ENCODE results near the gene ARID1A.

Gene ARID1A

DNA sequence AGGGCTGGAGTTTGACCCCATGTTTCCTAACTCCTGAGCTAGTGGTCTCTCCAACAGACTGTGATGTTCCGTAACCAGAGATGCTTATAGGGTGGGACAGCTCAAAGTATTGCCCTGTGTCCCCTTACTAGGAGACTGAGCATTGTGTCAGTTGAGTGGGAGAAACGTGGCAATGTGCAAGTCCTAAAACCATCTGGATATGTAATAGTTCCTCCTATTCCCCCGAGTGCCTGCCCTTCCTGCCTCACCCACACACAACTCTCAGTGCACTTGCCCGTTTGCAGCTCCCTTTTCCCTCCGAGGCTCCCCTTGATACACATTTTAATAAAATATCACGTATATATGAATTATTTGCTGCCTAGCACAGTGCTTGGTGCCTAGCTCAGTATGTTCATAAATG is 95.3 kb downstream of the ARID1A start:
- no peak overlapping the region for H2BK12ac ChIP-seq (ENCODE audit: low read length)
- no peak overlapping the region for H3K4me3 ChIP-seq (ENCODE audit: low read depth, low read length)
- no peak overlapping the region for H3K23ac ChIP-seq (ENCODE audit: low read length)
- no peak overlapping the region for H4K91ac ChIP-seq (ENCODE audit: low read depth, low read length)
- no peak for DNase-seq
- no peak overlapping the region for H3K4ac ChIP-seq (ENCODE audit: low read depth, low read length)
- H3K27me3 ChIP-seq (ENCODE audit: insufficient read depth, low read length): no peaks in the 10 kb centered on the region
- WGBS (ENCODE audit: extremely low coverage, insufficient coverage, insufficient read length): no CpG with 5 or more reads among the region's 6 CpGs
- no peaks in the 10 kb centered on the region for H3K9me3 ChIP-seq (ENCODE audit: insufficient read depth, low read depth, low read length)
- H4K12ac ChIP-seq (ENCODE audit: low read depth, low read length): no peak overlapping the region
- no peak overlapping the region for H2AFZ ChIP-seq (ENCODE audit: insufficient read depth, low read length, poor library complexity)
- H3K79me1 ChIP-seq (ENCODE audit: low read length): peaks cover 20% of the 10 kb centered on the region
- H3K79me2 ChIP-seq (ENCODE audit: control insufficient read depth, insufficient read depth, low read length, poor library complexity): peaks cover 9% of the 10 kb centered on the region
- H3K36me3 ChIP-seq (ENCODE audit: control insufficient read depth in 1 of 2, insufficient read depth in 2 of 2, low read length in 2 of 2): peaks cover 9 to 12% of the 10 kb centered on the region in 2 experiments
- no peak overlapping the region for H3K4me2 ChIP-seq (ENCODE audit: low read length)
- no peak overlapping the region for H3K18ac ChIP-seq (ENCODE audit: low read length)
- H3K9ac ChIP-seq (ENCODE audit: low read length): no peak overlapping the region
- no peak overlapping the region for H2BK5ac ChIP-seq (ENCODE audit: low read depth, low read length, poor library complexity)
- peaks cover 14 to 19% of the 10 kb centered on the region in 2 experiments for H3K4me1 ChIP-seq (ENCODE audit: control insufficient read depth in 1 of 2, insufficient read depth in 2 of 2, low read length in 2 of 2)
- H3K27ac ChIP-seq (ENCODE audit: low read depth, low read length): no peak overlapping the region
- H2AK5ac ChIP-seq (ENCODE audit: low read length): no peak overlapping the region
- H3K14ac ChIP-seq (ENCODE audit: low read length): no peak overlapping the region
- H2BK120ac ChIP-seq (ENCODE audit: insufficient read depth, low read length, poor library complexity): no peak overlapping the region
- H4K8ac ChIP-seq (ENCODE audit: low read depth, low read length): no peak overlapping the region

- no peak overlapping the region for H3K4me2 ChIP-seq (ENCODE audit: low read length)
- no peak overlapping the region for H4K91ac ChIP-seq (ENCODE audit: low read depth, low read length)
- no peak overlapping the region for H3K18ac ChIP-seq (ENCODE audit: low read length)
- H2BK12ac ChIP-seq (ENCODE audit: low read length): no peak overlapping the region
- no peak overlapping the region for H3K23ac ChIP-seq (ENCODE audit: low read length)
- H3K27ac ChIP-seq (ENCODE audit: low read depth, low read length): no peak overlapping the region
- DNase-seq: no peak
- H2BK5ac ChIP-seq (ENCODE audit: low read depth, low read length, poor library complexity): no peak overlapping the region
- H3K9me3 ChIP-seq (ENCODE audit: insufficient read depth, low read depth, low read length): no peaks in the 10 kb centered on the region
- H3K14ac ChIP-seq (ENCODE audit: low read length): no peak overlapping the region
- no peak overlapping the region for H3K4me3 ChIP-seq (ENCODE audit: low read depth, low read length)
- H3K79me2 ChIP-seq (ENCODE audit: control insufficient read depth, insufficient read depth, low read length, poor library complexity): peaks cover 9% of the 10 kb centered on the region
- WGBS (ENCODE audit: extremely low coverage, insufficient coverage, insufficient read length): no CpG with 5 or more reads among the region's 3 CpGs
- no peak overlapping the region for H2AK5ac ChIP-seq (ENCODE audit: low read length)
- H3K27me3 ChIP-seq (ENCODE audit: insufficient read depth, low read length): no peaks in the 10 kb centered on the region
- H4K12ac ChIP-seq (ENCODE audit: low read depth, low read length): no peak overlapping the region
- no peak overlapping the region for H3K4ac ChIP-seq (ENCODE audit: low read depth, low read length)
- peaks cover 9 to 12% of the 10 kb centered on the region in 2 experiments for H3K36me3 ChIP-seq (ENCODE audit: control insufficient read depth in 1 of 2, insufficient read depth in 2 of 2, low read length in 2 of 2)
- no peak overlapping the region for H2AFZ ChIP-seq (ENCODE audit: insufficient read depth, low read length, poor library complexity)
- peaks cover 12 to 14% of the 10 kb centered on the region in 2 experiments for H3K4me1 ChIP-seq (ENCODE audit: control insufficient read depth in 1 of 2, insufficient read depth in 2 of 2, low read length in 2 of 2)
- H3K9ac ChIP-seq (ENCODE audit: low read length): no peak overlapping the region
- H2BK120ac ChIP-seq (ENCODE audit: insufficient read depth, low read length, poor library complexity): no peak overlapping the region
- H3K79me1 ChIP-seq (ENCODE audit: low read length): peaks cover 17% of the 10 kb centered on the region
- no peak overlapping the region for H4K8ac ChIP-seq (ENCODE audit: low read depth, low read length)
Measured at GRCh38 chr1:26791626-26792025, 95.8 kb downstream of the ARID1A start.

- H3K27ac ChIP-seq (ENCODE audit: low read depth, low read length): no peak overlapping the region
- H3K9me3 ChIP-seq (ENCODE audit: insufficient read depth, low read depth, low read length): no peaks in the 10 kb centered on the region
- H3K79me1 ChIP-seq (ENCODE audit: low read length): peaks cover 12% of the 10 kb centered on the region
- no peak overlapping the region for H2BK5ac ChIP-seq (ENCODE audit: low read depth, low read length, poor library complexity)
- H3K9ac ChIP-seq (ENCODE audit: low read length): no peak overlapping the region
- no peak overlapping the region for H3K14ac ChIP-seq (ENCODE audit: low read length)
- H2BK120ac ChIP-seq (ENCODE audit: insufficient read depth, low read length, poor library complexity): no peak overlapping the region
- no peak overlapping the region for H3K4me3 ChIP-seq (ENCODE audit: low read depth, low read length)
- peaks cover 9 to 12% of the 10 kb centered on the region in 2 experiments for H3K36me3 ChIP-seq (ENCODE audit: control insufficient read depth in 1 of 2, insufficient read depth in 2 of 2, low read length in 2 of 2)
- no peak for DNase-seq
- H2BK12ac ChIP-seq (ENCODE audit: low read length): no peak overlapping the region
- H3K27me3 ChIP-seq (ENCODE audit: insufficient read depth, low read length): no peaks in the 10 kb centered on the region
- H3K18ac ChIP-seq (ENCODE audit: low read length): no peak overlapping the region
- H3K4me1 ChIP-seq (ENCODE audit: control insufficient read depth in 1 of 2, insufficient read depth in 2 of 2, low read length in 2 of 2): peaks cover 7 to 14% of the 10 kb centered on the region in 2 experiments
- H3K79me2 ChIP-seq (ENCODE audit: control insufficient read depth, insufficient read depth, low read length, poor library complexity): peaks cover 4% of the 10 kb centered on the region
- no peak overlapping the region for H4K8ac ChIP-seq (ENCODE audit: low read depth, low read length)
- H4K12ac ChIP-seq (ENCODE audit: low read depth, low read length): no peak overlapping the region
- H3K4me2 ChIP-seq (ENCODE audit: low read length): no peak overlapping the region
- no CpG with 5 or more reads among the region's 2 CpGs for WGBS (ENCODE audit: extremely low coverage, insufficient coverage, insufficient read length)
- H3K4ac ChIP-seq (ENCODE audit: low read depth, low read length): no peak overlapping the region
- H3K23ac ChIP-seq (ENCODE audit: low read length): no peak overlapping the region
- H4K91ac ChIP-seq (ENCODE audit: low read depth, low read length): no peak overlapping the region
- no peak overlapping the region for H2AK5ac ChIP-seq (ENCODE audit: low read length)
- H2AFZ ChIP-seq (ENCODE audit: insufficient read depth, low read length, poor library complexity): no peak overlapping the region
Measured at GRCh38 chr1:26792924-26793323, 97.1 kb downstream of the ARID1A start.

GRCh38 chr1:26794391-26794790 is 98.6 kb downstream of the ARID1A start:
- no peak overlapping the region for H3K18ac ChIP-seq (ENCODE audit: low read length)
- H4K8ac ChIP-seq (ENCODE audit: low read depth, low read length): no peak overlapping the region
- H3K36me3 ChIP-seq (ENCODE audit: control insufficient read depth in 1 of 2, insufficient read depth in 2 of 2, low read length in 2 of 2): peaks cover 9 to 12% of the 10 kb centered on the region in 2 experiments
- H2AK5ac ChIP-seq (ENCODE audit: low read length): no peak overlapping the region
- no peak overlapping the region for H3K14ac ChIP-seq (ENCODE audit: low read length)
- no CpG with 5 or more reads among the region's 5 CpGs for WGBS (ENCODE audit: extremely low coverage, insufficient coverage, insufficient read length)
- peak overlapping the region; percentile 23 for H3K23ac ChIP-seq (ENCODE audit: low read length)
- H3K4me3 ChIP-seq (ENCODE audit: low read depth, low read length): peak overlapping the region; percentile 7
- H3K27ac ChIP-seq (ENCODE audit: low read depth, low read length): no peak overlapping the region
- H3K4ac ChIP-seq (ENCODE audit: low read depth, low read length): no peak overlapping the region
- no peak overlapping the region for H2BK12ac ChIP-seq (ENCODE audit: low read length)
- no peaks in the 10 kb centered on the region for H3K27me3 ChIP-seq (ENCODE audit: insufficient read depth, low read length)
- no peak for DNase-seq
- H2BK120ac ChIP-seq (ENCODE audit: insufficient read depth, low read length, poor library complexity): no peak overlapping the region
- H4K12ac ChIP-seq (ENCODE audit: low read depth, low read length): no peak overlapping the region
- H3K79me2 ChIP-seq (ENCODE audit: control insufficient read depth, insufficient read depth, low read length, poor library complexity): no peaks in the 10 kb centered on the region
- no peak overlapping the region for H2BK5ac ChIP-seq (ENCODE audit: low read depth, low read length, poor library complexity)
- H2AFZ ChIP-seq (ENCODE audit: insufficient read depth, low read length, poor library complexity): no peak overlapping the region
- no peaks in the 10 kb centered on the region for H3K9me3 ChIP-seq (ENCODE audit: insufficient read depth, low read depth, low read length)
- no peak overlapping the region for H3K9ac ChIP-seq (ENCODE audit: low read length)
- no peak overlapping the region for H4K91ac ChIP-seq (ENCODE audit: low read depth, low read length)
- H3K79me1 ChIP-seq (ENCODE audit: low read length): peaks cover 3% of the 10 kb centered on the region
- no peak overlapping the region for H3K4me2 ChIP-seq (ENCODE audit: low read length)
- peaks cover under 1 to 9% of the 10 kb centered on the region in 2 experiments for H3K4me1 ChIP-seq (ENCODE audit: control insufficient read depth in 1 of 2, insufficient read depth in 2 of 2, low read length in 2 of 2)

Measured in trophoblast cell (in vitro differentiated cells and primary cell).